Activated naive CD8-positive, alpha-beta T cell (primary cell): ENCODE data around the gene MITF.
"Not testable (repeated sequence)": the region's sequence is repeated elsewhere in the genome, so short reads cannot be mapped to it uniquely, and the experiment has no call there.

Source experiments
- H3K27ac Mint-ChIP-seq: one replicate; pipeline ENCODE4 v1.8.0; 2021; ENCODE audit warnings: mixed read lengths
- H3K27me3 Mint-ChIP-seq: one replicate; pipeline ENCODE4 v1.8.0; 2021; ENCODE audit warnings: mixed read lengths
- H3K36me3 Mint-ChIP-seq: one replicate; pipeline ENCODE4 v1.8.0; 2021; ENCODE audit warnings: mixed read lengths
- H3K4me1 Mint-ChIP-seq: one replicate; pipeline ENCODE4 v1.8.0; 2021; ENCODE audit warnings: low read depth, mixed read lengths
- H3K4me3 Mint-ChIP-seq: one replicate; pipeline ENCODE4 v1.8.0; 2021; ENCODE audit warnings: mild to moderate bottlenecking, mixed read lengths
- H3K9me3 Mint-ChIP-seq: one replicate; pipeline ENCODE4 v1.8.0; 2021; ENCODE audit warnings: low read depth, mixed read lengths

The MITF gene

DNA sequence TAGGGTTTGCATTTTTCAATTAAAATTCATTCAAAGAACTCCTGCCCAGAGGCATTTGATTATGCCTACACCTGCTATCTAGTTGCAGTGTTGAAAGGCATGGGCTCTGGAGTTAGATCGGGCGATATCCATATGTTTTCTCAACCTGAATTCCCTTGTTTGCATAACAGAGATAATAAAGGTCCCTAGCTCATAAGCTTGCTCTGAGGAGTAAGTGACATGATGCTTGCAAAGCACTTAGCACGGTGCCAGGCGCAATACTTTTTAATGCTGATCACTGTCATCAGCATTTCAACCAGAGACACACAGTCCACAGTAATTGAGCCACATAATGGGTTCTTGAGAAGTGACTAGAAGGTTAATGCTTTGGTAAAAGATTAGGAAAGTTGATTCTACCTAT lies 154.0 kb downstream of the MITF start:
- Mint-ChIP-seq H3K36me3 (no peaks in the 10 kb centered on the region), H3K27ac (no peak overlapping the region), H3K27me3 (no peaks in the 10 kb centered on the region), H3K4me3 (no peak overlapping the region), H3K4me1 (no peaks in the 10 kb centered on the region), H3K9me3 (no peaks in the 10 kb centered on the region)

DNA sequence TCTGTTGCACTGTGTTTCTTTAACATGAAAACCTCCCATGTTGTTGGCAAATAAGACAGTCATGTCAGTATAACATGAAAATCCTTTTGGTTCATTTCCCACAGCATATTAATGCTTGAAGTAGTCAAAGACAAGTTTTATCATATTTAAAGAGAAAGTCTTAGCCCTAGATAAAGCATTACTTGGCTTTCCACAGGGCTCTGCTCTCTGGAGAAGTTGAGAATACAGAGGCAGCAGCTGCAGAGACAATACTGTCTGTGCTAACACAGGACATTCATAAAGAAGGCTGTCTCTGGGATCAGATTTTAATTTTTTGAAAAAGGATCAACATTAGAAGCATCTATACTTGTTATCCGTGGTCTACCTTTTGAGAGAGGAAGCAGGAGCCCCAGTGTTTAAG lies 156.8 kb downstream of the MITF start:
- no peaks in the 10 kb centered on the region for H3K36me3 Mint-ChIP-seq
- H3K4me1 Mint-ChIP-seq, result no peaks in the 10 kb centered on the region
- no peak overlapping the region for H3K4me3 Mint-ChIP-seq
- H3K27me3 Mint-ChIP-seq, result no peaks in the 10 kb centered on the region
- no peaks in the 10 kb centered on the region for H3K9me3 Mint-ChIP-seq
- H3K27ac Mint-ChIP-seq, result no peak overlapping the region

DNA sequence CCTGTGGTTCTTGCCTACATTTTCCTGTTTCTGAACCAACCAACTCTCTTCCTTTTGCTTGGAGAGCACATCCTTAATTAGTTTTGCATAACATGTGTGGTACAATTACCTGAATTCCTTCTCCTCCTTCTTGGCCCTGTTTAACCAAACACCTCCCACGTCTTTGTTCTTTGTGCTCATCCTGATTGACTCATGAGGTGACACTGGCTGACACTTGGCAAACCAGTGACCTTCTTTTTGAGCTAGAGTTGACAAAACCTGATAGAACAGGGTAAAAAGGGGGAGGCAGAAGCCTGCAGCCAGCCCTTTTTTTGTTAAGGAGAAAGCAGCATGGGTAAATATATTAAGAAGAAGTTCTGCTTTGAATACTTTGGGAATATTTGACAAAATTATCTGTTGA lies 161.1 kb downstream of the MITF start:
- Mint-ChIP-seq H3K27ac (no peak overlapping the region), H3K4me1 (no peaks in the 10 kb centered on the region), H3K36me3 (no peaks in the 10 kb centered on the region), H3K4me3 (no peak overlapping the region), H3K9me3 (no peaks in the 10 kb centered on the region), H3K27me3 (peaks cover 4% of the 10 kb centered on the region)

DNA sequence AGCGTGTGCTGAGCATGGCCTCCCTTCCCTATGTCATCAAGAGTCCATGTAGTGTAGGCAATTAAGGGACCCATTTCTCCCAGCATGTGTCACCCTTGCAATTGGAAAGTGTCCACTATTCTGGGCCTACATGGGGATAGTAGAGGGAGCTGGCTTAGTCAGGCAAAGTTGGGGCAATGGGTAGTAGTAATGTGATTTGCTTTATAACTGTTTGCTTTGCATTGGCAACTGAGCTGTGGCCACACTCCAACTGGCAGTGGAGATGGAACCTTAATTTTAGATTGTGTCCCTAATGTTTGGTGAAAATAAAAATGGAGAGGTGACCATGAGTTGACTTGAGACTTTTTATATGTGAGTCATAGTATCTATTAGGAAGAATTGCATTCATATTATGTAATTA lies 162.5 kb downstream of the MITF start:
- H3K27ac Mint-ChIP-seq, result no peak overlapping the region
- H3K4me1 Mint-ChIP-seq, result no peaks in the 10 kb centered on the region
- no peaks in the 10 kb centered on the region for H3K9me3 Mint-ChIP-seq
- H3K4me3 Mint-ChIP-seq, result no peak overlapping the region
- H3K27me3 Mint-ChIP-seq, result peaks cover 4% of the 10 kb centered on the region
- H3K36me3 Mint-ChIP-seq, result no peaks in the 10 kb centered on the region

DNA sequence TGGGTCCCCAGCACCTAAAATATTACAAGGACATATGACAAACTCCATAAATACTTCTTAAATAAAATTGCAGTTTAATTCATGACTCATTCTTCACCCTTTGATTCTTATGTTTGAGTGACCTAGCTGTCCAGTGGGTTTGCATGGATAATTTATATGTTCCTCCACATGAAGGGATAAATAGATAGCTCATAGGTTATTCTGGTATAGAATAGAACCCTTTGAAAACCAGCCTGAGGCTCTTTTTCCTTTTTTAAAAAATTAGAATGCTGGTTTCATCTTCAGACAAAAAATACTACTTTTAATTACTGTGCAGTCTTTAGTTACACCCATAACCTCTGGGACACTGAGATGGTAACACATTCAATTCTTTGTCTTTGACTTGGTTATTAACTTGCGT lies 163.1 kb downstream of the MITF start:
- no peak overlapping the region for H3K27ac Mint-ChIP-seq
- H3K9me3 Mint-ChIP-seq, result no peaks in the 10 kb centered on the region
- H3K4me1 Mint-ChIP-seq, result no peaks in the 10 kb centered on the region
- H3K36me3 Mint-ChIP-seq, result no peaks in the 10 kb centered on the region
- no peak overlapping the region for H3K4me3 Mint-ChIP-seq
- peaks cover 4% of the 10 kb centered on the region for H3K27me3 Mint-ChIP-seq

DNA sequence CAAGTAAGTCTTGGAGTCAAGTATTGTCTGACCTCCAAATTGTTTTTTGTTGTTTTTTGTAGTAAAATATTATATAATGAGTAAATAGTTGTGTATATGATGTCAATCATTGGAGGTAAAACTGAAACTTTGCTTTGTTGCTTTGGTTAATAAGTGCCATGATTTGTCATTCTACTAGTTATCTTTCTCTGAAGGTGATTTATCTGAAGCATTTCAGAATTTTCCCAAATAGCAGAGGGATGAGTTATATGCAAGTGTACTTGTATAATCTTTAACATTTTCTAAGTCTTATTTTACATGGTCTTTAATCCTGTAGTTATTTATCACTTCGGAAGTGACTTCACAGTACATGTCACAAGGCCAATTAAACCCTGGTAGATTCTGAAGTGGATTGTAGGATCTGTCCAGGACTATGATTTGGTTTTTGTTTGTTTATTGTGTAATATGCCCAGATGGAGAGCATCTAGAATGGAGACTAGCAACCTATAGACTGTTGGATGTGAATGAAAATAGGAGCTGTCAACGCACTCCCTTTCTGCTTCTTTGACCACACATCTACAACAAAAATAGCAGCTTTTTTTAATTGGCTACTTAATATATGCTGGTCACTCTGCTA lies 167.2 kb downstream of the MITF start:
- Mint-ChIP-seq H3K4me3 (no peak overlapping the region), H3K27me3 (peaks cover 6% of the 10 kb centered on the region), H3K4me1 (no peaks in the 10 kb centered on the region), H3K27ac (no peak overlapping the region), H3K36me3 (no peaks in the 10 kb centered on the region), H3K9me3 (no peaks in the 10 kb centered on the region)

DNA sequence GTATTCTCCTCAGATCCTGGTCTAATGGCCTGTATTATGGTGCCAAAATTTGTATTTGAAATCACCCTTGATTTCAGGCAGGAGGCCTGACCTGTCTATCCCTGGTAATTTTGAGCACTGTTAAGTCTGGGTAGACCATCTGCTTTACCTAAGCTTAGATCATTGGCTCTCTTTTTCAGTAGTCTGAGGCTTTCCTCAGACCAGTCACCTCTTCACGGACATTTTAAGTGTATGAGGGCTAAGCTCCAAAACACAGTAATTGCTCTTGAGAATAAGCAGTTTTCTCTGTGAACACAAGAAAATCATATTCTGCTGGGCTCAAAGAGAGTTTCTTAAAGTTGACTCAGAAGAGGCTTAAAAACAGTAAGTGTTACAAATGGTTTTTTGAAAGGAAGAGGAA lies 168.3 kb downstream of the MITF start:
- Mint-ChIP-seq H3K36me3 (no peaks in the 10 kb centered on the region), H3K9me3 (peaks cover 9% of the 10 kb centered on the region), H3K27me3 (peaks cover 6% of the 10 kb centered on the region), H3K4me3 (no peak overlapping the region), H3K27ac (no peak overlapping the region), H3K4me1 (no peaks in the 10 kb centered on the region)

DNA sequence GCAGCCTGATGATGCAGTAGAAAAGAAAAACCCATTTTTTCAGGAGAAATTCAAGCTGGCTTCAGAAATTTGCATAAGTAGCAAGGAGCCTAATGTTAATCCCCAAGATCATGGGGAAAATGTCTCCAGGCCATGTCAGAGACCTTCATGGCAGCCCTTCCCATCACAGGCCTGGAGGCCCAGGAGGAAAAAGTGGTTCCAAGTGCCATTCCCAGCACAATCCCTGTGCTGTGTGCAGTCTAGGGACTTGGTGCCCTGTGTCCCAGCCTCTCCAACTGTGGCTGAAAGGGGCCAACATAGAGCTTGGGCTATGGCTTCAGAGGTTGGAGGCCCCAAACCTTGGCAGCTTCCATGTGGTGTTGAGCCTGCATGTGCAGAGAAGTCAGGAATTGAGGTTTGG lies 170.6 kb downstream of the MITF start:
- not testable (repeated sequence) for H3K27ac Mint-ChIP-seq, H3K9me3 Mint-ChIP-seq, H3K4me3 Mint-ChIP-seq, H3K4me1 Mint-ChIP-seq, H3K27me3 Mint-ChIP-seq, H3K36me3 Mint-ChIP-seq

DNA sequence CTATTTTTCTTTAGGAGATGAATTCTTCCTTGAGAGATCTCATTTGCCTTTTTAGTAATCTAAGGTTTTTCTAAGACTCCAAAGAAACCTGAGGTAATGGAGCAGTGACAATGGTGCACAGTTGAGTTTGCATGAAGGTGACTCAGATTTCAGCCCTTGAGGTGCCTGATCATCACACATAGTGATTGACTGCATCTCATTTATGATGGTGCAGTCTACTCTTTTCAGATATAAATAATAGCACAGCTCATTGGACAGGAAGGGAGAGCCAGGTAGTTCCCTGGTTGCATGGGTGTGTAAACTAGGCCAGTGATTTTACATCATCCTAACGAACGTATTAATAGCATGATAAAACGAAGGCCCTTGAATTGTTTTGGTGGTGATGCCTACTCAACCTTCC lies 174.2 kb downstream of the MITF start:
- Mint-ChIP-seq H3K4me1 (no peaks in the 10 kb centered on the region), H3K27ac (no peak overlapping the region), H3K4me3 (no peak overlapping the region), H3K27me3 (peaks cover 5% of the 10 kb centered on the region), H3K36me3 (no peaks in the 10 kb centered on the region), H3K9me3 (peaks cover 9% of the 10 kb centered on the region)

DNA sequence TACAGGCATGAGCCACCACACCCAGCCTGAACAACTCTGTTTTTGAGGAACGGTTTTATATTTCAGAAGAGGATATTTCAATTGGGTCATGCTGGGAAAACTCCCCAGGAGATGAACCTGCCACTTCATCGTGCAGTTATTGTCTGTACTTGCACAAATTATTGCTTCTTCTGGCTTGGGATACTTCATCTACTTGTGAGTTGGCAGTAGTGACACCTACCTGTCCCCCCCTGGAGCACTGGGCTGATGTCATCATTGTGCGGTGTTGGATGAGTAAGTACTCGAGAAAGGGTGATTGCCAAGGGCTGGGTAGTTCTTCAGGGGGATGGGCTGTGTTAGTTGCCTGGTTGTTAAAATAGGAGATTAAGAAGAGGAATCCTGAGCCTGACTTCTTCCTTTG lies 175.1 kb downstream of the MITF start:
- Mint-ChIP-seq H3K36me3 (no peaks in the 10 kb centered on the region), H3K27me3 (peaks cover 4% of the 10 kb centered on the region), H3K9me3 (peaks cover 9% of the 10 kb centered on the region), H3K27ac (no peak overlapping the region), H3K4me3 (no peak overlapping the region), H3K4me1 (no peaks in the 10 kb centered on the region)

DNA sequence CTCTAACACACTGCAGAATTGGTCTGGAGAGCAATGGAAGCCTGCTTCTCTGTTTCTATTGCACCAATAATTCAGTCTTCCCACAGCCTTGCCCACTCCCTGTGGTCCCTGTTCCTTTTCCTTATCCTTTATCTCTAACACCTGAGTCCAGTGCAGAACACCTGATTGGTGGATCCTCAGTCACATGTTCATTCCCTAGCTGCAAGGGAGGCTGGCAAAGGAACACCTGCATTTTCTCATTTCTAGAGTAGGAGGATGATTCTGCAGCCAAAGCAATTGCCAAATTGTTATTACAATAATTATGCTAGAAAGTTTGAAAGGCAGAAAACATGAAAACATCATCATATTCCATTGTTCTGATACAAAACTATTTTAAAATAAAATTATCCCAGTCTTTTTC lies 176.5 kb downstream of the MITF start:
- Mint-ChIP-seq H3K4me3 (no peak overlapping the region), H3K36me3 (no peaks in the 10 kb centered on the region), H3K27ac (no peak overlapping the region), H3K9me3 (peaks cover 9% of the 10 kb centered on the region), H3K4me1 (no peaks in the 10 kb centered on the region), H3K27me3 (peaks cover 2% of the 10 kb centered on the region)

DNA sequence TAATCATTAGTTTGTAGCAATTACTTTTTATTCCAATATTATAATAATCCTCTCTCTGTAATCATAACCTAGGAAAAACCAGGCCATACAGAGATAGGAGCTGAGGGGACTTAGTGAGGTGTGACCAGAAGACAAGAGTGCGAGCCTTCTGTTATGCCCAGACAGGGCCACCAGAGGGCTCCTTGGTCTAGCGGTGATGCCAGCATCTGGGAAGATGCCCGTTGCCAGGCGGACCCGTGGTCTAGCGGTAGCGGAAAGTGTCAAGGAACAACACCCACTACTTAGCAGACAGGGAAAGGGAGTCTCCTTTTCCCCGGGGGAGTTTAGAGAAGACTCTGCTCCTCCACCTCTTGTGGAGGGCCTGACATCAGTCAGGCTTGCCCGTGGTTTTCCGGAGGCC lies 180.7 kb downstream of the MITF start:
- not testable (repeated sequence) for H3K4me1 Mint-ChIP-seq, H3K9me3 Mint-ChIP-seq, H3K27ac Mint-ChIP-seq, H3K27me3 Mint-ChIP-seq, H3K36me3 Mint-ChIP-seq, H3K4me3 Mint-ChIP-seq

DNA sequence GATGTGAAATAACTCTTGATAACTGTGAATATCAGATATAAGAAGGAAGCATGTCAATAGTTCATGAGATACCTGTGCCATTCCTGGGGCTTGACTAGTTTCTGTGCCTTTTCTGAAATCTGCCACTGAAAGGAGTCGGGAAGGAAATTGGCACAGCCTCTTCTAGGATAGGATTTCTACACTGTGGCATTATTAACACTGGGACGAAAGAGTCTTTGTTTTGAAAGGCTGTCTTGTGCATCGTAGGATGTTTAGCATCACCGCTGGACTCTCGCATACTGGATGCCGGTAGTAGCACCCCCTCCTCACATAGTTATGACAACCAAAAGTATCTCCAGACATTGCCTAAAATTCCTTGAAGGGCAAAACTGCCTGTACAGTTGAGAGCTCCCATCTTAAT lies 182.4 kb downstream of the MITF start:
- peaks cover 5% of the 10 kb centered on the region for H3K27me3 Mint-ChIP-seq
- no peak overlapping the region for H3K27ac Mint-ChIP-seq

DNA sequence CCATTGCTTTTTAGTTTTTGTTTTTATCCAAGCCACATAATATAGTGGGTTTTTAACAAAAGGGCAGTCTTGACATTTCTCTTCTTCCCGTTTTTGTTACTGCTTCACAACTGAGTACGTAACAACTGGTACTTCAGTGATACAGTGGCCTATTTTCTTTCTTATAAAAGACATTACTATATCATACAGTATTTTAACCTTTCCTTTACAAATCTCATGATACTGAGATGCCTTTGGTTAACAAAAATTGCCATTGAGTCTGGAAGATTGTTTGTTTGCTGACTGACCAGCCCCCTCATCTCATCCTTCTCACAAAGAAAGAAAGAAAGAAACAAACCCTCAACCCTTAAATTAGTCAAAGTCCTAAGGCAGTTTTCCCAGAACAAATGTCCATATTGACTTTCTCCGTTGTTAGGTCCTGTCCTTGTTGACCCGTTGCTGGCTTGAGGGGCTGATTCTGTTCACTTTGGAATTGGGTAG lies 183.3 kb downstream of the MITF start:
- Mint-ChIP-seq H3K27ac (no peak overlapping the region), H3K36me3 (no peaks in the 10 kb centered on the region), H3K4me1 (no peaks in the 10 kb centered on the region), H3K27me3 (peaks cover 5% of the 10 kb centered on the region), H3K4me3 (no peak overlapping the region), H3K9me3 (no peaks in the 10 kb centered on the region)

More for the DNA sequence above, 182.4 kb downstream of the MITF start:
- Mint-ChIP-seq H3K36me3 (no peaks in the 10 kb centered on the region), H3K4me1 (no peaks in the 10 kb centered on the region), H3K9me3 (no peaks in the 10 kb centered on the region), H3K4me3 (no peak overlapping the region)

DNA sequence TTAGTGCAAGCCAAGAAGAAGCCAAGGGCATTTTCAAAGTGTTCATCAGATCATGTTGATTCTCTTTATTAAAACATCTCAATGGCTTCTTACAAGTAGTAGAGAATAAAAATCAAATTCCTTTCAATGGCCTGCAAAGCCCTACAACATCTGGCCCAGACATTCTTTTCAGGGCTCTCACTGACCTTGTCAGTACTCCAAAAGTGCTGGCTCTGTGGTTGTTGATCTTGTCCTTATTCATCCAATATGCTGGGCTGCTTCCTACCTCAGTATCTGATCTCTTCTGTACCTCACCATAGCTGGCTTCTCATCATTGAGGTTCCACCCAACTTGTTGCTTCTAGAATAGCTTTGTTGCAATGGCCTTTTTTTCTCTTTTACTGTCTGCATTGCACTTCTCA lies 186.2 kb downstream of the MITF start:
- no peaks in the 10 kb centered on the region for H3K36me3 Mint-ChIP-seq
- H3K4me3 Mint-ChIP-seq, result no peak overlapping the region
- no peaks in the 10 kb centered on the region for H3K9me3 Mint-ChIP-seq
- no peak overlapping the region for H3K27ac Mint-ChIP-seq
- no peaks in the 10 kb centered on the region for H3K4me1 Mint-ChIP-seq
- peaks cover 3% of the 10 kb centered on the region for H3K27me3 Mint-ChIP-seq

DNA sequence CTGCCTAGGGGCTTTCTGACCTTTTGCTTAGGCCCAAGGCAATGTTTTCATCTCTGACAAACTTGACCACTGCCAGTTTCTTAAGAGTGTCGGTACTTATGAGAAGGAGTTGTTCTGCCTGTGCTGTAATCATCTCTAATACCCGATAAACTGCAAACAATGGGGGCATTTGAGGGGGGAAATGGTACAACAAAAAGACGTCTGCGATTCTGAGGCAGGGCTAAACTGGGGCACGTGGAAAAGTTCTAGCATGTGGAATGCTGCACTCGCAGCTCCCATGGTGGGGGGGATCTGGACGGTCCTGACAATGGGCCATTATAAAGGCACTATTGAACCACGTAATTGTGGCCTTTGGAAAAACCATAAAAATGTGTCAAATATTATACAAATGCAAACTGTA lies 187.1 kb downstream of the MITF start:
- Mint-ChIP-seq H3K9me3 (no peaks in the 10 kb centered on the region), H3K27me3 (peaks cover 3% of the 10 kb centered on the region), H3K36me3 (no peaks in the 10 kb centered on the region), H3K4me3 (no peak overlapping the region), H3K27ac (no peak overlapping the region), H3K4me1 (no peaks in the 10 kb centered on the region)
